ENCODE data around the gene TDRD1.

TDRD1 gene

DNA sequence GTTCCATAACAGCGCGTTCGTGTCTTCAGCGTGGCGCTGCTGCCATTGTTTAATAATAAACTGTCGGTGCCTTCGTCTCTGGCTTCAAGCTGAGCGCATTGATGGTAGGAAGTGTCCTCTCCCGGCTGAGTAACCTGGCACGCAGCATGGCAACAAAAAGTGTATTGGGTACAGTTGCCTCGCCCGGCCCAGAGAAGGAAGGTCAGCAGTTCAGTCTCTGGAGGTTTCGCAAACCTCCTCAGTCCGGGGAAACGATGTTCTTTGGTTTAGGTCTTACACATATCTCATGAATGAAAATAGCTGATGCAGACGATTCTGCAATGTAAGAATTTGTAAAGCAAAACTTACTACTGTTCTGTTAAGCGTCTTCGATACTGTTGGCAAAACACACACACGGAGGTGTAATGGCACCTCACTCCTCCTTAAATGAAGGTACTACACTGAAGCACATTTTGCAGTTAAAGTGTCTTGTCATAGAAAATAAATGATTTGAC, 4.4 kb upstream of the TDRD1 start:
- peak in 1 of 5 experiments; percentile 50 for DNase-seq

- DNase-seq: no peak
Measured at GRCh38 chr10:114175667-114176066, 3.5 kb upstream of the TDRD1 start.

GRCh38 chr10:114176511-114176910, 2.6 kb upstream of the TDRD1 start:
- DNase-seq: no peak

- no peak for DNase-seq
Measured at GRCh38 chr10:114179747-114180146, 594 bp downstream of the TDRD1 start.

- DNase-seq: no peak
Measured at GRCh38 chr10:114180937-114181336, 1.8 kb downstream of the TDRD1 start.

- DNase-seq: no peak
Measured at GRCh38 chr10:114181971-114182370, 2.8 kb downstream of the TDRD1 start.

DNA sequence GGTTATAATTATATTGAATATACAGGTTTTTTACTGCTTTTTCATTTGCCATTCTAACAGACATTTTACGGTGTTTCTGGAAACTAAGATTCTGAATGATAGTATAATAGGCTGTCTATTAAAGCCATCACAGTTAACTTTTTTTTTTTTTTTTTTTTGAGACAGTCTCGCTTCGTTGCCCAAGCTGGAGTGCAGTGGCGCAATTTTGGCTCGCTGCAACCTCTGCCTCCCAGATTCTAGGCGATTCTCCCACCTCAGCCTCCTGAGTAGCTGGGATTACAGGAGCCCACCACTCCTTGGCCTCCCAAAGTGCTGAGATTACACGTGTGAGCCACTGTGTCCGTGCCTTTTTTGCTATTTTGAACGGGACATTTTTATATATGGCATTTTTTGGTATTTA, 4.4 kb downstream of the TDRD1 start:
- no peak for DNase-seq

DNA sequence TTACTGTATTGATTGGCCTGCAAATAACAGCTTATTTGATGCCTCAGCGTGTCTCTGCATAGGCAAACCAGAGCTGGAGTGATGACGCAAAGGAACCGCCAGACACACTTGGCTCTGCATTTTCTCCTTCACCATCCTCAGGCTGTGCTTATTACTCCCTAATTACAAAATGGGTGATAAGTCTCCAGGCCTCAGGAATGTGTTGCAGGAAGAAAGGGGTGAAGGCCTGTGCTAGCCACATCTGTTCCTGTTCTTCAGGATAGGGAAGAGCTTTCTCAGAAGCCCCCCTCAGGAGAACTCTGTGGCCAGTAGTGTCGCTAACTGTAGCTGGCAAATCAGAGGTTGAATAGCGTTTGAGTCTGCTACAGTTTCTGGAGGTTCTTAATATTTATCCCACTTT, 5.1 kb downstream of the TDRD1 start:
- DNase-seq: no peak

GRCh38 chr10:114188001-114188400, 8.8 kb downstream of the TDRD1 start:
- no peak for DNase-seq

GRCh38 chr10:114188900-114189299, 9.7 kb downstream of the TDRD1 start:
- no peak for DNase-seq

- no peak for DNase-seq
Measured at GRCh38 chr10:114189700-114190099, 10.5 kb downstream of the TDRD1 start.

DNA sequence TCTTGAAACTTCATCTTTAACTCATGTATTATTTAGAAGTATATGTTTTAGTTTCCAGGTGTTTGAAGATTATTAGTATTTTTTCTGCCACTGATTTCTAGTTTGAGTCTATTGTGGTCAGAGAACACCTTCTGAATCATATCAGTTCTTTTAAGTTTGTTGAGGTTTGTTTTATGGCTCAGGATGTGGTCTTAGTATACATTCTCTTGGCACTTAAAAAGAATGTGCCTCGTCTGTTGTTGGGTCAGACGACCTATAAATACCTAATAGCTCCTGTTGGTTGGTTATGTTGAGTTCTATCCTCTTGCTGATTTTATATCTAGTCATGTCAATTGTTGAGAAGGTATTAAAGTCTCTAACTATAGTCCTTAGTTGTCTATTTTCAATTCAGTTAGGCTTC, 15.9 kb downstream of the TDRD1 start:
- peak in 1 of 5 experiments; percentile 83 for DNase-seq

DNA sequence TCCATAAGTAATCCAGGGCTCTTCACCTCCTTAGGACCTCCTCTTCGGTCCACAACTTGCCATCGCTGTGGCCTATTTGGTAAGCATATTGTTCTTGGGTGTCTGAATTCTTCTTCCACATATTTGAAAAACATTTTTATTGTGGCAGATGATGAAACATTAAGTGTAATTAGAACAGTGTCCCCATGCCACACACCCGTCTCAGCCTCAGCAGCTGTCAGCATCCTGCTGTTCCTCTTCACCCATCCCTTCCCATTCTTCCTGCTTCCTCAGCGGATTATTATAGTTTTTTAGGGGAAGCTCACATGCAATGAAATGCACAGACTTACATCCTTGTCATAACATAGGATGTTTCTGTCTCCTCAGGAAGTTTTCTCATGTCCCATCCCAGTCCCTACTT, 20.1 kb downstream of the TDRD1 start:
- DNase-seq: no peak

DNA sequence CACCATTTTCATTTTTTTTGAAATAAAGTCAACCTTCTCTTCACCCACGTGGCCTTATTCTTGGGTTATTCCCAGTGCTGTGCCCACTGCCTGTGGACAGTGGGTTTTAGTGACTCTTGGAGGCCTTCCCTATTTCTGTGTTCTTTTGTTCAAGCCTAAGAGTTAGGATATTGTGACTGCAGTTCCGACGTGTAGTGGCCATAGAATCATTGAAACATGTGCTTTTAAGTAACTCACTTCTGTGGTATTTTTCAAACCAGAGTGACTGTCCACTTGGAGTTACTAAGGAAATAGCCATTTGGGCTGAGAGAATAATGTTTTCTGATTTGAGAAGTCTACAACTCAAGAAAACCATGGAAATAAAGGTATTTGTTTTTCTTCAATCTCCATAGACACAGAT, 23.7 kb downstream of the TDRD1 start:
- DNase-seq: no peak

GRCh38 chr10:114206902-114207301, 27.7 kb downstream of the TDRD1 start:
- no peak for DNase-seq

GRCh38 chr10:114207349-114207748, 28.2 kb downstream of the TDRD1 start:
- DNase-seq: no peak

- no peak for DNase-seq
Measured at GRCh38 chr10:114208351-114208750, 29.2 kb downstream of the TDRD1 start.

DNA sequence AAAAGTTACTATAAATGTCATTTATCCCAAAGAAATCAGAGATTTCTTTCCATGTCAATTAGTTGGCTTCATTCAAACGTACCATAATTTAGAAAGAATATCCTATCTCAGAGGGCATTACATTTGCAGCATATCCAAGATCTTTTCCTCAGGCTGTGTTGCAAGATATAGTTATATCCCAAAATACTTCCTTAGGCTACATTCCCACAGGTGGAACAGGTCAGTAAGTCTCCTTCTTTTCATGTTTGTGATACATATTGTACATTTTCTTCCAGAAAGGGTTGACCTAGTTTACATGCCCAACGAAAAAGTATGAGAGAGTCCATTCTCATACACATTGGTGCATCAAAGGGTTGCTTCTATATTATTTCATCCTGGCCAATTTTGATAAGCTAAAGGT, 33.0 kb downstream of the TDRD1 start:
- no peak for DNase-seq

GRCh38 chr10:114215033-114215432, 35.9 kb downstream of the TDRD1 start:
- no peak for DNase-seq

GRCh38 chr10:114220281-114220680, 41.1 kb downstream of the TDRD1 start:
- DNase-seq: no peak

DNA sequence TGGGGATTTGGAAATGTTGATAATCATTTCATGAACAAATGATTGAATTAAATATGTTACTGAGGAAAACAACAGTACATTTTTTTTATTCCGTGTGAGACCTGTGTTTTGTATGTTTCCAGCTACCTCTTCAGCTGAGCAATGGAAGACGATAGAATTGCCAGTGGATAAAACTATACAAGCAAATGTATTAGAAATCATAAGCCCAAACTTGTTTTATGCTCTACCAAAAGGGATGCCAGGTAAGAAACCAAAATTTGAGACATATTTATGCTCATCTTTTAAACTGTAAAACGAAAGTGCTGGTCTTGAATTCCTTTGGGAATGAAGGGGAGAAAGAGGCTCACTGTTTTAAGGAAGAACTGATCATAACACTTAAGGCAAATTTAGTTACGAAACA, 42.1 kb downstream of the TDRD1 start:
- no peak for DNase-seq

DNA sequence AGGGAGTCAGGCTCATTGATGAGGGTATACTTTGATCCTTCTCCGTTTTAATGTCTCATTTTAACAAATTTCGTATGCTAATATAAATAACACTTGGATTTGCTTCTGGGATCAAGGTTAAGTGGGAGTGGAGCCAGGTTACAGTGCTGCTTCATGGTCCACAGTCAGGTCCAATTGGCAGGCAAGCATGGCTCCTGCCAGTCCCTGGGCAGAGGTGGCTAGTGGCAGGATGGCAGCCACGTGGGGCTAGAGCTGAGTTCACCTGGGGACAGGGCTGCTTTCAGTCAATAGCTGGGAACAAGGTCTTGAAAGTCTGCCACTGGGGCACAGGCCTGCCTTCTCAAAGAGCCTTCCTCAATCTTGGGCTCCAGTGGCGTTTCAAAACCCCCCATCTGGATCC, 43.9 kb downstream of the TDRD1 start:
- DNase-seq: no peak

GRCh38 chr10:114228156-114228555, 49.0 kb downstream of the TDRD1 start:
- no peak for DNase-seq

- no peak for DNase-seq
Measured at GRCh38 chr10:114232561-114233176, 53.5 kb downstream of the TDRD1 start.

GRCh38 chr10:114233482-114233881, 54.3 kb downstream of the TDRD1 start:
- DNase-seq: no peak
